SK-MEL-5 (cell line): ENCODE data around the gene EFCAB9. TPM values are rescaled to one million over a fixed set of nuclear protein-coding genes. Genes with fewer than 3 reads are reported as not detected.

Experiments used
- DNase-seq: peaks from one replicate; pipeline ENCODE4 v3.0.0-alpha.2; 2016; ENCODE audit warnings: low read depth, low spot score
- in situ Hi-C: cut with HindIII; loops from 2 replicates; pipeline ENCODE4 v1.10.0; 2016; ENCODE audit warnings: low sequenced_read_pairs, high pct_unique_total_duplicates, low pct_unique_long_range_greater_than_20kb
- small RNA-seq, 2 experiments: library from RNA; depleted of rRNA; stranded (forward); fragments of <200 nt; gene quantifications; one replicate each; pipeline ENCODE3, GENCODE V24; 2014
- total RNA-seq: library from RNA; depleted of rRNA; stranded (reverse); fragments of >200 nt; shearing (Covaris generic); gene quantifications from 2 replicates; pipeline ENCODE4 v1.2.3, GENCODE V29; 2014; rRNA removed

Gene EFCAB9
- total RNA-seq, 1 experiment from 2014 or later, result not detected

DNA sequence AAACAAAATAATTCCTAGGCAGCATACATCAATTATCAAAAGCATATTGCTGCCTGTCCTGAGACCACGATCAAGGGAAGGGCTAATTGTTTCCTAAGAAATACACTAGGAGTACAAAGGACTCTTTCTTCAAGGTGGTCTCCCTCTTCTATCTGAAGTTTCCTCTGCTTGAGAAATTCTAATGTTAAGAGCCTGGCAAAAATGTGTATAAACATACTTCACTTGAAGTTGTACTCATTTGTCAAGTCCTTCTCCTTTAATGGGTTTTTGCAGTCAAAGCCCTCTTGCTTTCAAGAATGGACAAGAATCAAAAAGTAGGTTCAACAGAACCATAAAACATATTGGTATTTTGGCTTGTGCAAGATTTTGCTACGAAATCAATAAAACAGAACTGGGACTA, 58.5 kb downstream of the EFCAB9 start:
- DNase-seq, result no peak

More for the DNA sequence above, 58.5 kb downstream of the EFCAB9 start:
- in situ Hi-C loops, result no loop called here

Small RNA genes within 50 kb of the gene (small RNA-seq; reads per million reads assigned to genes)
- gene RF00191, result 0 reads per million in 2 experiments

Other genes starting within 250 kb of the EFCAB9 start
- gene FBXW11, start 187.5 kb upstream of the EFCAB9 start, total RNA-seq, result 50.6 and 55.4 TPM in 2 replicates
- 20.0 and 24.3 TPM in 2 replicates for gene STK10, start 5.9 kb upstream of the EFCAB9 start, total RNA-seq
- 17.2 and 18.3 TPM in 2 replicates for gene UBTD2, start 89.6 kb downstream of the EFCAB9 start, total RNA-seq